ENCODE measurements around the gene PHLPP1. TPM values are rescaled to one million over a fixed set of nuclear protein-coding genes. Genes with fewer than 3 reads are reported as not detected.

The PHLPP1 gene
- total RNA-seq, 1 donor from 2014 or later = 12.3 TPM

GRCh38 chr18:62877411-62878221, 162.3 kb downstream of the PHLPP1 start:
- Mint-ChIP-seq H3K36me3 (ENCODE audit: low read depth) (no peaks in the 10 kb centered on the region), H3K4me3 (no peak overlapping the region), H3K27ac (no peak overlapping the region), H3K4me1 (peaks cover 20% of the 10 kb centered on the region), H3K27me3 (no peaks in the 10 kb centered on the region), H3K9me3 (no peaks in the 10 kb centered on the region)
- DNase-seq = no peak
- intact Hi-C loops (cut with micrococcal nuclease) = no loop called here

- intact Hi-C loops (cut with micrococcal nuclease) = no loop called here
- Mint-ChIP-seq H3K27me3 (no peaks in the 10 kb centered on the region), H3K4me1 (peaks cover 20% of the 10 kb centered on the region), H3K4me3 (no peak overlapping the region), H3K36me3 (ENCODE audit: low read depth) (no peaks in the 10 kb centered on the region), H3K27ac (no peak overlapping the region), H3K9me3 (no peaks in the 10 kb centered on the region)
- DNase-seq = no peak
Measured at GRCh38 chr18:62878305-62878704, 163.0 kb downstream of the PHLPP1 start.

DNA sequence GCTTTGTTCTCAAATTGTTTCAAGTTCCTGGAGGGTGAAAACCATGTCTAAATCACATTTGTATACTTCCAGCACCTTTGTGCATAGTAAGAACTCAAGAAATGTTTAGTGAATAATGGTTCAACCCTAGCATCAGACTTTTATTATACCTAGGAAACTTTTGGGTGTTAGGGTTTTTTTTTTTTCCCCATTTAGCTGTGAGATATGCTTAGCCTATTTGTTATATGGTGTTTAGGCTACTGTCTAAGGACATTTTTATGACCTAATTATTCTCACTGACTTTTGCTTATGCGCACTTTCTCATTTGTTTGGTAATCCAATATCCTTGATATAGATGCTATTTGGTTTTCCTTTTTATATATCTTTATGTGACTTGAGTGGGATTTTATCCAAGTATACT, 164.7 kb downstream of the PHLPP1 start:
- Mint-ChIP-seq H3K27ac (no peak overlapping the region), H3K36me3 (ENCODE audit: low read depth) (no peaks in the 10 kb centered on the region), H3K4me3 (no peak overlapping the region)

GRCh38 chr18:62880673-62881364, 165.5 kb downstream of the PHLPP1 start:
- intact Hi-C loops (cut with micrococcal nuclease) = loop anchor here (5.0 kb wide), 1 partner anchor 34 kb away; no protein-coding TSS in a partner anchor
- no peak overlapping the region for H3K27ac Mint-ChIP-seq
- no peak for DNase-seq
- no peaks in the 10 kb centered on the region for H3K36me3 Mint-ChIP-seq (ENCODE audit: low read depth)
- no peaks in the 10 kb centered on the region for H3K27me3 Mint-ChIP-seq
- H3K9me3 Mint-ChIP-seq = no peaks in the 10 kb centered on the region
- H3K4me1 Mint-ChIP-seq = peaks cover 18% of the 10 kb centered on the region
- H3K4me3 Mint-ChIP-seq = no peak overlapping the region

More for the DNA sequence above, 164.7 kb downstream of the PHLPP1 start:
- Mint-ChIP-seq H3K27me3 (no peaks in the 10 kb centered on the region), H3K4me1 (peaks cover 18% of the 10 kb centered on the region), H3K9me3 (no peaks in the 10 kb centered on the region)
- DNase-seq = no peak
- intact Hi-C loops (cut with micrococcal nuclease) = loop anchor here (5.0 kb wide), 1 partner anchor 33 kb away; no protein-coding TSS in a partner anchor

GRCh38 chr18:62881509-62882016, 166.2 kb downstream of the PHLPP1 start:
- Mint-ChIP-seq H3K27me3 (no peaks in the 10 kb centered on the region), H3K36me3 (ENCODE audit: low read depth) (no peaks in the 10 kb centered on the region), H3K27ac (no peak overlapping the region), H3K4me1 (peaks cover 18% of the 10 kb centered on the region), H3K9me3 (no peaks in the 10 kb centered on the region), H3K4me3 (no peak overlapping the region)
- no peak for DNase-seq
- intact Hi-C loops (cut with micrococcal nuclease) = loop anchor here (5.0 kb wide), 1 partner anchor 34 kb away; no protein-coding TSS in a partner anchor

GRCh38 chr18:62883937-62884735, 168.8 kb downstream of the PHLPP1 start:
- Mint-ChIP-seq H3K4me1 (peaks cover 15% of the 10 kb centered on the region), H3K9me3 (no peaks in the 10 kb centered on the region), H3K36me3 (ENCODE audit: low read depth) (no peaks in the 10 kb centered on the region), H3K27ac (no peak overlapping the region), H3K27me3 (no peaks in the 10 kb centered on the region), H3K4me3 (no peak overlapping the region)
- intact Hi-C loops (cut with micrococcal nuclease) = loop anchor here (5.0 kb wide), 1 partner anchor 37 kb away; no protein-coding TSS in a partner anchor
- DNase-seq = no peak

DNA sequence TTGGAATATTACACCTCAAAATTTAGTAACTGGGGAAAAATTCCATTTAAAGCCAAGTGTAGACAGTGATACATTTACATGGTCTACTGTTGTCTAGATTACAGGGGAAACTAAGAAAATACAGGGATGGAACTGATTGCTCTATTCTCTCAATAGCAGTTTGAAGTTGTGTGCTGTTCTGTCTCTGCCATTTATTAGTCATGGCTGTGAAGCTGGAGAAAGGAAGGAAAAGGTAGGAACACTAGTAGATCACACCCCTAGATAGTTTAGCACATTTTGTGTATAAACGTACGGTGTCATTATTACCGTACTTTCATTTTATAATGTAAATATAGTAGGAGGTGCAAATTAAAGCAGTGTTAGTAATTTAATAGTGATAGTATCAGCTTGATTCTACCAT, 170.5 kb downstream of the PHLPP1 start:
- H3K4me3 Mint-ChIP-seq = no peak overlapping the region
- intact Hi-C loops (cut with micrococcal nuclease) = no loop called here
- no peaks in the 10 kb centered on the region for H3K36me3 Mint-ChIP-seq (ENCODE audit: low read depth)
- H3K27me3 Mint-ChIP-seq = no peaks in the 10 kb centered on the region
- no peak for DNase-seq
- peaks cover 6% of the 10 kb centered on the region for H3K4me1 Mint-ChIP-seq
- H3K27ac Mint-ChIP-seq = no peak overlapping the region
- no peaks in the 10 kb centered on the region for H3K9me3 Mint-ChIP-seq

DNA sequence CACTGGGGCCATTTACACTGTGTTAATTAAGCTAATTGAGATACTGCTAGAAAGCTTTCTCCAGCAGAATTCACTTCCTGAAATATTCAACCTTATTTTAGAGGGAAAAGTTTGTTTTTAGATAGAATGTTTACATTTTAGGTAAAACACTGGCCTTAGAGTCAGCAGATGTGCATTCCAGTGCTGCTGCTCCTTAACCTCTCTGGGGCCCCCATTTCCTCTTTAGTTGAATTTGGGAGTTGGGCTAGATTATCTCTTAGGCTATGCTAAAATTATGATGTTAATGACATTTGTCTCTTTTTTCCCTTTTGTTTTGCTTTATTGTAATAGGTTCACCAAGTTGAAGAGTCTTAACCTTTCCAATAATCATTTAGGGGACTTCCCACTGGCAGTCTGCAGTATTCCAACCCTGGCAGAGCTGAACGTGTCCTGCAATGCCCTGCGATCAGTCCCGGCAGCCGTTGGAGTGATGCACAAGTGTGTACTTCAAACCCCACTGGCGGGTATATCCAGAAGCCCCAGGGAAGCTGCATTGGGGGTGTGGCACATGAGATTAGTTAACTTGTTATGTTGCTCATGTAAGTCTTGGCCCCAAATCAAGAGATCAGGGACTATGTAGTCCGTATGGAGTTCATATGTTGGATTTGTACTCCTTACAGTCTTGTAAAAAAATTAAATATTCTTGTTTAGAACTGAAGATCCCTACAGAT, 179.5 kb downstream of the PHLPP1 start:
- Mint-ChIP-seq H3K36me3 (ENCODE audit: low read depth) (peaks cover 15% of the 10 kb centered on the region), H3K27ac (no peak overlapping the region), H3K9me3 (no peaks in the 10 kb centered on the region), H3K4me1 (peaks cover 8% of the 10 kb centered on the region), H3K27me3 (no peaks in the 10 kb centered on the region), H3K4me3 (no peak overlapping the region)
- no peak for DNase-seq
- intact Hi-C loops (cut with micrococcal nuclease) = no loop called here

GRCh38 chr18:62897153-62897552, 181.8 kb downstream of the PHLPP1 start:
- Mint-ChIP-seq H3K9me3 (no peaks in the 10 kb centered on the region), H3K27me3 (no peaks in the 10 kb centered on the region), H3K4me1 (peaks cover 8% of the 10 kb centered on the region), H3K27ac (no peak overlapping the region), H3K36me3 (ENCODE audit: low read depth) (peaks cover 15% of the 10 kb centered on the region), H3K4me3 (no peak overlapping the region)
- no peak for DNase-seq
- intact Hi-C loops (cut with micrococcal nuclease) = no loop called here

- H3K27me3 Mint-ChIP-seq = no peaks in the 10 kb centered on the region
Measured at GRCh38 chr18:62898359-62898758, 183.0 kb downstream of the PHLPP1 start.

DNA sequence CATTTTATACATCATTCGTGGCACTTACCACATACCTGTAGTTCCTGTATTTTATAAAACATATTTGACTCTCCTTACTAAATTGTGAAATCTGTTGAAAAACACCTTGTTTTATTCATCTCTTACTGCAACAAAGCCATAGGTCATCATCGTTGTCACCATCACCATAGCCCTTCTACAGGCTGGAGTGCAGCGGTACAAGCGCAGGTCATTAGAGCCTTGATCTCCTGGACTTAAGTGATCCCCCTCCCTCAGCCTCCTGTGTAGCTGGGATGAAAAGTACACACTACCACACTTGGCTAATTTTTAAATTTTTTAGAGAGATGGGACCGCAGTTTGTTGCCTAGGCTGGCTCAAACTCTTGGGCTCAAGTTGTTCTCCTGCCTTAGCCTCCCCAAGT, 184.2 kb downstream of the PHLPP1 start:
- H3K9me3 Mint-ChIP-seq = no peaks in the 10 kb centered on the region
- H3K4me3 Mint-ChIP-seq = no peak overlapping the region
- peaks cover 18% of the 10 kb centered on the region for H3K36me3 Mint-ChIP-seq (ENCODE audit: low read depth)
- peaks cover 8% of the 10 kb centered on the region for H3K4me1 Mint-ChIP-seq
- no peak for DNase-seq
- H3K27me3 Mint-ChIP-seq = no peaks in the 10 kb centered on the region
- no peak overlapping the region for H3K27ac Mint-ChIP-seq
- intact Hi-C loops (cut with micrococcal nuclease) = no loop called here

More at GRCh38 chr18:62898359-62898758, 183.0 kb downstream of the PHLPP1 start:
- intact Hi-C loops (cut with micrococcal nuclease) = no loop called here
- peaks cover 8% of the 10 kb centered on the region for H3K4me1 Mint-ChIP-seq
- no peaks in the 10 kb centered on the region for H3K9me3 Mint-ChIP-seq
- no peak for DNase-seq
- no peak overlapping the region for H3K27ac Mint-ChIP-seq
- no peak overlapping the region for H3K4me3 Mint-ChIP-seq
- peaks cover 15% of the 10 kb centered on the region for H3K36me3 Mint-ChIP-seq (ENCODE audit: low read depth)

- H3K27me3 Mint-ChIP-seq = no peaks in the 10 kb centered on the region
Measured at GRCh38 chr18:62900132-62900883, 185.0 kb downstream of the PHLPP1 start.

More at GRCh38 chr18:62900132-62900883, 185.0 kb downstream of the PHLPP1 start:
- no peaks in the 10 kb centered on the region for H3K9me3 Mint-ChIP-seq
- peaks cover 16% of the 10 kb centered on the region for H3K36me3 Mint-ChIP-seq (ENCODE audit: low read depth)
- no peak for DNase-seq
- H3K4me1 Mint-ChIP-seq = peaks cover 8% of the 10 kb centered on the region
- H3K4me3 Mint-ChIP-seq = no peak overlapping the region
- intact Hi-C loops (cut with micrococcal nuclease) = no loop called here
- no peak overlapping the region for H3K27ac Mint-ChIP-seq
